ENCODE results near the gene LRRC56.

LRRC56 gene

GRCh38 chr11:553083-553987 lies 16.0 kb downstream of the LRRC56 start:
- H3K36me3 ChIP-seq (ENCODE audit: control insufficient read depth in 4 of 4, insufficient read depth in 4 of 4, low read length in 3 of 4): peaks cover 0 to 5% (median 0%) of the 10 kb centered on the region in 4 experiments
- H3K27ac ChIP-seq (ENCODE audit: insufficient read depth in 1 of 2, low read depth in 1 of 2, low read length in 2 of 2, poor library complexity in 1 of 2, severe bottlenecking in 2 of 2): no peak overlapping the region
- no peak for DNase-seq
- peaks cover 0 to 33% (median 12%) of the 10 kb centered on the region in 5 experiments for H3K27me3 ChIP-seq (replicated peaks in 2 of 5; ENCODE audit: control insufficient read depth in 4 of 5, insufficient read depth in 5 of 5, low read length in 4 of 5)
- peaks cover 0 to 21% (median 13%) of the 10 kb centered on the region in 4 experiments for H3K4me1 ChIP-seq (ENCODE audit: control extremely low read depth in 1 of 4, control insufficient read depth in 4 of 4, insufficient read depth in 4 of 4, low read length in 3 of 4)
- H3K4me3 ChIP-seq (ENCODE audit: control insufficient read depth in 1 of 7, extremely low read depth in 1 of 7, insufficient read depth in 4 of 7, low read depth in 2 of 7, low read length in 6 of 7): no peak overlapping the region
- CTCF ChIA-PET: interaction anchor here (1.2 to 1.5 kb wide), 2 partner anchors 8 to 17 kb away, joined by 5 read pairs; no protein-coding TSS in a partner anchor
- 95% methylated on average over 24 of the region's 27 CpGs for WGBS (ENCODE audit: insufficient coverage)
- no peaks in the 10 kb centered on the region for H3K9me3 ChIP-seq (ENCODE audit: control extremely low read depth in 1 of 5, control insufficient read depth in 4 of 5, insufficient read depth in 2 of 5, low read depth in 1 of 5, low read length in 4 of 5)
- POLR2A ChIA-PET: no interaction called here

GRCh38 chr11:553988-554340 lies 16.6 kb downstream of the LRRC56 start:
- Histone ChIP-seq H3K27ac (ENCODE audit: insufficient read depth in 1 of 2, low read depth in 1 of 2, low read length in 2 of 2, poor library complexity in 1 of 2, severe bottlenecking in 2 of 2) (no peak overlapping the region), H3K4me1 (ENCODE audit: control extremely low read depth in 1 of 4, control insufficient read depth in 4 of 4, insufficient read depth in 4 of 4, low read length in 3 of 4) (peaks cover 0 to 21% (median 13%) of the 10 kb centered on the region in 4 experiments), H3K27me3 (replicated peaks in 2 of 5; ENCODE audit: control insufficient read depth in 4 of 5, insufficient read depth in 5 of 5, low read length in 4 of 5) (peaks cover 0 to 37% (median 12%) of the 10 kb centered on the region in 5 experiments), H3K36me3 (ENCODE audit: control insufficient read depth in 4 of 4, insufficient read depth in 4 of 4, low read length in 3 of 4) (peaks cover 0 to 5% (median 0%) of the 10 kb centered on the region in 4 experiments), H3K4me3 (ENCODE audit: control insufficient read depth in 1 of 7, extremely low read depth in 1 of 7, insufficient read depth in 4 of 7, low read depth in 2 of 7, low read length in 6 of 7) (no peak overlapping the region), H3K9me3 (ENCODE audit: control extremely low read depth in 1 of 5, control insufficient read depth in 4 of 5, insufficient read depth in 2 of 5, low read depth in 1 of 5, low read length in 4 of 5) (no peaks in the 10 kb centered on the region)
- DNase-seq: no peak
- POLR2A ChIA-PET: no interaction called here
- WGBS (ENCODE audit: insufficient coverage): 78% methylated on average over 7 of the region's 11 CpGs
- CTCF ChIA-PET: interaction anchor here (0.8 to 1.8 kb wide), 5 partner anchors 8 to 22 kb away, joined by 3 to 5 read pairs (median 4); no protein-coding TSS in a partner anchor

GRCh38 chr11:554428-555226 lies 17.3 kb downstream of the LRRC56 start:
- Histone ChIP-seq H3K9me3 (ENCODE audit: control extremely low read depth in 1 of 5, control insufficient read depth in 4 of 5, insufficient read depth in 2 of 5, low read depth in 1 of 5, low read length in 4 of 5) (no peaks in the 10 kb centered on the region), H3K36me3 (ENCODE audit: control insufficient read depth in 4 of 4, insufficient read depth in 4 of 4, low read length in 3 of 4) (peaks cover 0 to 5% (median 0%) of the 10 kb centered on the region in 4 experiments), H3K4me3 (ENCODE audit: control insufficient read depth in 1 of 7, extremely low read depth in 1 of 7, insufficient read depth in 4 of 7, low read depth in 2 of 7, low read length in 6 of 7) (peak overlapping the region in 4 of 7 experiments; percentile 22 to 70 (median 52)), H3K27ac (ENCODE audit: insufficient read depth in 1 of 2, low read depth in 1 of 2, low read length in 2 of 2, poor library complexity in 1 of 2, severe bottlenecking in 2 of 2) (no peak overlapping the region), H3K27me3 (replicated peaks in 2 of 5; ENCODE audit: control insufficient read depth in 4 of 5, insufficient read depth in 5 of 5, low read length in 4 of 5) (peaks cover 0 to 41% (median 12%) of the 10 kb centered on the region in 5 experiments), H3K4me1 (ENCODE audit: control extremely low read depth in 1 of 4, control insufficient read depth in 4 of 4, insufficient read depth in 4 of 4, low read length in 3 of 4) (peaks cover 0 to 21% (median 13%) of the 10 kb centered on the region in 4 experiments)
- 37% methylated on average over 32 of the region's 60 CpGs for WGBS (ENCODE audit: insufficient coverage)
- CTCF ChIA-PET: interaction anchor here (0.8 to 1.8 kb wide), 7 partner anchors 9 to 168 kb away, joined by 3 to 6 read pairs (median 4); no protein-coding TSS in a partner anchor
- POLR2A ChIA-PET: no interaction called here
- DNase-seq: peak; percentile 60 to 72 (median 72)

GRCh38 chr11:555227-555779 lies 18.0 kb downstream of the LRRC56 start:
- no peak for DNase-seq
- Histone ChIP-seq H3K9me3 (ENCODE audit: control extremely low read depth in 1 of 5, control insufficient read depth in 4 of 5, insufficient read depth in 2 of 5, low read depth in 1 of 5, low read length in 4 of 5) (no peaks in the 10 kb centered on the region), H3K27ac (ENCODE audit: insufficient read depth in 1 of 2, low read depth in 1 of 2, low read length in 2 of 2, poor library complexity in 1 of 2, severe bottlenecking in 2 of 2) (no peak overlapping the region), H3K36me3 (ENCODE audit: control insufficient read depth in 4 of 4, insufficient read depth in 4 of 4, low read length in 3 of 4) (peaks cover 0 to 2% (median 0%) of the 10 kb centered on the region in 4 experiments), H3K27me3 (replicated peaks in 2 of 5; ENCODE audit: control insufficient read depth in 4 of 5, insufficient read depth in 5 of 5, low read length in 4 of 5) (peaks cover 0 to 41% (median 12%) of the 10 kb centered on the region in 5 experiments), H3K4me1 (ENCODE audit: control extremely low read depth in 1 of 4, control insufficient read depth in 4 of 4, insufficient read depth in 4 of 4, low read length in 3 of 4) (peaks cover 0 to 26% (median 18%) of the 10 kb centered on the region in 4 experiments), H3K4me3 (ENCODE audit: control insufficient read depth in 1 of 7, extremely low read depth in 1 of 7, insufficient read depth in 4 of 7, low read depth in 2 of 7, low read length in 6 of 7) (peak overlapping the region in 4 of 7 experiments; percentile 28 to 70 (median 52))
- ChIA-PET CTCF (interaction anchor here (1.1 to 2.2 kb wide), 7 partner anchors 8 to 167 kb away, joined by 3 to 8 read pairs (median 4); no protein-coding TSS in a partner anchor), POLR2A (no interaction called here)
- under 1% methylated on average over 46 of the region's 57 CpGs for WGBS (ENCODE audit: insufficient coverage)

GRCh38 chr11:555780-556661 lies 18.7 kb downstream of the LRRC56 start:
- Histone ChIP-seq H3K27me3 (replicated peaks in 2 of 5; ENCODE audit: control insufficient read depth in 4 of 5, insufficient read depth in 5 of 5, low read length in 4 of 5) (peaks cover 0 to 41% (median 12%) of the 10 kb centered on the region in 5 experiments), H3K4me1 (ENCODE audit: control extremely low read depth in 1 of 4, control insufficient read depth in 4 of 4, insufficient read depth in 4 of 4, low read length in 3 of 4) (peaks cover 0 to 29% (median 19%) of the 10 kb centered on the region in 4 experiments), H3K27ac (ENCODE audit: insufficient read depth in 1 of 2, low read depth in 1 of 2, low read length in 2 of 2, poor library complexity in 1 of 2, severe bottlenecking in 2 of 2) (no peak overlapping the region), H3K4me3 (ENCODE audit: control insufficient read depth in 1 of 7, extremely low read depth in 1 of 7, insufficient read depth in 4 of 7, low read depth in 2 of 7, low read length in 6 of 7) (peak overlapping the region in 4 of 7 experiments; percentile 15 to 70 (median 42)), H3K36me3 (ENCODE audit: control insufficient read depth in 4 of 4, insufficient read depth in 4 of 4, low read length in 3 of 4) (no peaks in the 10 kb centered on the region), H3K9me3 (ENCODE audit: control extremely low read depth in 1 of 5, control insufficient read depth in 4 of 5, insufficient read depth in 2 of 5, low read depth in 1 of 5, low read length in 4 of 5) (no peaks in the 10 kb centered on the region)
- CTCF ChIA-PET: interaction anchor here (0.8 to 2.2 kb wide), 10 partner anchors 7 to 169 kb away, joined by 3 to 8 read pairs (median 4); partner anchors contain the start of gene HRAS
- DNase-seq: peak in 2 of 3 donors; percentile 36 to 37
- POLR2A ChIA-PET: no interaction called here
- WGBS (ENCODE audit: insufficient coverage): 2% methylated on average over 87 of the region's 104 CpGs
